COLO668 (cell line): ENCODE results near the gene EXOC7.
A peak's percentile ranks its signal among the peaks of the same experiment; 100 is the strongest.

Experiments used
- DNase-seq: peaks from one replicate; lab custom pipeline; 2025; ENCODE audit not compliant: unreplicated experiment; lab: John Stamatoyannopoulos, UW

Gene EXOC7

GRCh38 chr17:76103274-76104139 lies at the start of gene EXOC7:
TSS of gene EXOC7 (minus strand) at chr17:76103787. CDS start at chr17:76103692, 95 bp downstream.
- peak; percentile 90 for DNase-seq

GRCh38 chr17:76153202-76153601 lies 49.6 kb upstream of the EXOC7 start:
- no peak for DNase-seq

- DNase-seq, result no peak
These were observed 49.0 kb upstream of the EXOC7 start for GRCh38 chr17:76152591-76152990.

- DNase-seq, result no peak
These were observed 48.4 kb upstream of the EXOC7 start for GRCh38 chr17:76151896-76152454.

DNA sequence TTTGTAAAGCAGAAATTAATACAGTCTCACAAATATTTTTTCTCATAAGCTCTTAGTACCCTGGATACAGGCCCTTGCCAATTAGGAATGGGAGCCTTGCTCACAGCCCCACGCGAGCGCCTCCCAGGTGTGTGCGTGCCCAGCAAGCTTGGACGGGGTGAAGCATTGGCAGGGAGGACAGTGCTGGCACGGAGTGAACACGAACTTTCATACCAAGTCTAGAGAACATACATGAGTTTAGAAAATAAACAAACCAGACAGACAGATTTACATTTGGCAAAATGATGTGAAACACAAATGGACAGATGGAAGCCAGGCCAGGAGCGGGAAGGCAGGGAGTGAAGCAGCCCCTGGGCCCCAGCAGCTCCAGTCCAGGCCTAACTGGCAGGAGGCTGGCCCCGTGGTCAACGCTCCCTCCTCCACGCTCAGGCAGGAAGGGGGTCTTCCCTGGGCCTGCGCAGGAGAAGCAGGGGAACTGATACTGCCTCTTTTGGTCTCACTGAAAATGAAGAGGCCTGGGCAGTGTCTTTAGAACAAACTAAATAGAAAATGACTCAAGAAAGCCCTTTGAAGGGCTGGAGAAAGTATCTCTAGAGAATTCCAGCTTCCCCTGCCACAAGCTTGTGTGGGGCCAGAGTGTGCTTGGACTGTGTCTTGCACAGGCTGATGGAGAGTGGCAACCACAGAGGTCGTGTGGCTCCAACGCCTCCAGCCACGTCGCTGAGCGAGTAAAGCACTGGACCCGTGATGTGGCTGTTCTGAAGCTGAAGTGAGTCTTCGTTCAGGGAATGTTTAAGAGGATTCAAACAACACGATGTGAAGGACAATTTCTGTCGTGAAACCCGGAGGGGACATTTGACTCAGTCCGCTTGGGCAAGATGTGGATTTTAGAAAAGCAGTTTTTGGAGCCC lies 47.4 kb upstream of the EXOC7 start:
- DNase-seq, result no peak

GRCh38 chr17:76149214-76149613 lies 45.6 kb upstream of the EXOC7 start:
- DNase-seq, result no peak

GRCh38 chr17:76148015-76148326 lies 44.4 kb upstream of the EXOC7 start:
- DNase-seq, result no peak

DNA sequence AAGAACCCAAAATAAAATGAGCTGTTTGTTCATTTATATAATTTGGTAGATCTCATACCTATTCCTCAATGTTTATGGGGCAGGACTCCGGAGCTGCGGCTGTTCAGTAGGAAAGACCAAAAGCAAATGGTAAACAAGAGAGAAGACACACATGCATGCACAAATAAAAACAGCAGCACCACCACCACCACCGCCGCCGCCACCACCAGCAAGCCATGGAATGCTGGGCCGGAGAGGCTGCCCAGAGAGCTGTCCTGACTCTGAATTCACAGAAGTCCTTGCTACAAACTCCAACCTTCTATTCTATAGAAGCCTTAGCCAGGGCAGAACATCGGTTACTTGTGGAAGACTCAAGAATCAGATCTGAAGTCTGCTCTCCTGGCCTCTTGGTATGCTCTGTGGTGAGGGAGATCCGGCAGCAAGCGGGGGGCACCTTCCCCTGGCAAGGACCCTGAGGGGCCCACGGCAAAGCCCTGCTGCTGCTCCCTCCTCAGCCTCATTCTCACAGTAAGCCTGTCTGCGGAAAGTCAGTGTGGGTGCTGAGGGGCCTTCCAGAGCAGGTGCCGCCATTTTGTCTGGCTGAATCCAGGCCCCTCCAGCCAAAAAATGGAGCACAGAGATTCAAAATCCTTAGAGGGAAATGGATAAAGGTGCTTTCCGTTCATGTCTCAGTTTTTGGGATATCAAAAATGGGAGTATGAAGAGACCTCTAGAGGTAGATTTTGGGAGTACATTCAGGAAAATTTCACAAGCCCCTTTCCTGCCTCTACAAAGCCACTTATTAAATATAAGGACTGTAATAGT lies 43.8 kb upstream of the EXOC7 start:
- DNase-seq, result no peak

DNA sequence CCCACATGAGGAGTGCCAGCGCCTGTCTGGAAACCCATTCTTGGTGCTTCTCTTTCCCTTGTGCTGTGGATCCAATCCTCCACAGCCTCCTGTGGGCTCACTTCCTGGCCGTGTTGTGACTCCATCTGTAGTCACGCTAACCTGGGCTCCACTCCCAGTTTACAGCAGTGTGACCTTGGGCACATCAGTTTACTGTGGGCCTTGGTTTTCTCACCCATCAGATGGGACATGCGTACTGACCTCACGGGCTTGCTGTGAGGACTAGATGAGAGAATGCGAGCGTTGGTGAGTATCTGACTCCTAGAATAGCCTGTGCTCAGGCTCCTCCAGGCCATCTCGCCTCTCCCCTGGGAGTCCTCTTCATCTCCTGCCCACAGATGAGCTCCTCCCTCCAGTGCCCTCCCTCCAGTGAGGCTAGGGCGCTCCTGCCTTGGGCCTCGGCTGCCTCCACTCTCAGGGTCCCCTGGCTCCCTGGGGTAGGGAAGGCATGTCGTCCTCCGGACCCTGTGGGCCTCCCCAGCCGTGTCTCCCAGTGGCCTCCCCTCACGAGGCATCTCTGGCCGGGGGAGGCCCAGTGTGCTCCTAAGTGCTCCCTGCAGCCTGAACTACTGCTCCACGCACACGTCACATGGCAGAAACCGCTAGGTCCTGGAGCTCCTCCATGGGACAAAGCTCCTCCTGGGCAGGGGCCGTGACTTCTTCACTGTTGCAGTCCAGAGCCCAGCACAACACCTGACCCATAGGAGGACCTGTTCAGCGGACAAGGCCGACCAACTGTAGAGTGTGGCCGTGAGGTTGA lies 42.7 kb upstream of the EXOC7 start:
- DNase-seq, result no peak

GRCh38 chr17:76145231-76146052 lies 41.9 kb upstream of the EXOC7 start:
- peak; percentile 89 for DNase-seq

- no peak for DNase-seq
These were observed 39.0 kb upstream of the EXOC7 start for GRCh38 chr17:76142585-76143041.

- peak; percentile 21 for DNase-seq
These were observed 38.5 kb upstream of the EXOC7 start for GRCh38 chr17:76142039-76142584.

DNA sequence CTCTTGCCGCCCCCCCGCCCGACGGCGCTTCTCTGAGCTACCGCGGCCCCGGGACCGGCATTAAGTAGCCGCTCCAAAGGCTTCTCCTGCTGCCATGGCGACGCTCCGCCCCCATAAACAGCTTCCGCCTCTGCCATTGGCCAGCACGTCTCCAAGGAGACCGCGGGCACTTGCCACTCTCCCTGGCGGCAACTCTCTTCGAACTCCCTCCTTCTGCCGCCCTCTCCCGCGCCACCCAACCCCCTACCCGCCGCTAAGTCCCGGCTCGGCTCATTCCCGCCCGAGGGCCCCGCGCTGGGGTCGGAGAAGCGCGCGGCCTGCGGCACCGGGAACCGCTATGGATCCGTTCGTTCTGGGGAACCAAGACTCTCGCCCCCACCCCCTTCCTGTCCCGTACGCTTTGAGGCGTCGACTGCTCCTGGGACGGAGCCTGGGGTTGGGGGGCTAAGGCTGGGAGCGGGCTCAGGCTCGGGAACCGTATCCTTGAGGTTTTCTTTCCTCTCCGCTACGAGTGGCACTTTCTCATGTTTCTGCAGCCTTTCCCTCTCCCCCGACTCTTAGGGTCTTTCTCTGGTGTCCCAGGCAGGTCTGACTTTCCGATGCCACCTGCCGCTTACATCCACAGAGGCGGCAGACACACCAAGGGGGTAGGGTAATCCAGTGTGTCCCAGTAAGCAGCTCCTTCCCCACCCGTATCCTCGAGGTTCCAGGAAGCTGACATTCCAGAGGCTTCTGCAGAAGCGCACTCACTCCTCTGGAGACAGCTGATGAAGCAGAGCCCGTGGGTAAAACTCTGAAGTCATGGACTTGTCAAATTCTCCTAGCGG lies 37.8 kb upstream of the EXOC7 start, which contains the start of gene FOXJ1:
Gene FOXJ1 (minus strand): TSS at position 34 of the 827 bp plus-strand sequence. CDS start 850 bp downstream, outside the sequence.
- peak; percentile 93 for DNase-seq

- no peak for DNase-seq
These were observed 37.1 kb upstream of the EXOC7 start for GRCh38 chr17:76140661-76141211.

DNA sequence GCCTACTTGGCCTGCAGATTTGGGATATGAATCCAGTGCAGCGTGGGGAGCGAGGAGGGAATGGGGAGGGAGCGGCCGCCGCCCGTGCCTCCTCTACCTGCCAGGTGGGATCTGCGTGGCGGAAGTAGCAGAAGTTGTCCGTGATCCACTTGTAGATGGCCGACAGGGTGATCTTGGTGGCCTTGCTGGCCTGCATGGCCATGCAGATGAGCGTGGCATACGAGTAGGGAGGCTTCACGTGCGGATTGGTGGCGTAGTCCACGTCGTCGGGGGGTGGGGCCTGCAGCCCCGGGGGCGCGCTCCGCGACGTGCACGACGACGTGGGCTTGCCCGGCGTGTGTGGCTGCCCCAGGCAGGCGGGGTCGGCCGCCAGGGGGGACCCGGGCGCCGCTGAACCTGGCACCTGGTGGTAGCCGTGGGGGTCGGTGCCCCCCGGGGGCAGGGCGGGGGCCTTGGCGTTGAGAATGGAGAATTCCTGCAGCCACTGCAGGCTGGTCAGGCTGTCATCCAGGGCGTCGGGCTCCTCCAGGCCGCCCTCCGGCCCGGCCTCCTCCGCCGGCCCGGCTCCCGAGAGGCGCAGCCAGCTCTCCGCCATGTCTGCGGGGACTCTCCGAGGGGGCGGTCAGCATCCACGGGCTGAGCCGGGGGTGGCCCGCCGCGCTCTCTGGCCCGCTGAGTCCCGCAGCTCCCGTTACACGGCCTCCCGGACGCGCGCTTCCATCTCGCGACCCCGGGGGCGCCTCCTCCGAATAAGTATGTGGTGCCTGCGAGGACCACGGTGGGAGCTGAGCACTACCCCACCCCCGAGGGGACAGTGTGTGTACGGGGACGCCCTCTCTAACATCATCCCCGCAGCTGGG lies 36.4 kb upstream of the EXOC7 start:
- peak; percentile 91 for DNase-seq

- DNase-seq, result peak; percentile 26
These were observed 35.5 kb upstream of the EXOC7 start for GRCh38 chr17:76138896-76139752.
